Upper lobe of right lung (tissue), 1 donor: ENCODE results near the gene PHGDH. TPM values are rescaled to one million over a fixed set of nuclear protein-coding genes. Genes with fewer than 3 reads are reported as not detected.

Experiments used
- ATAC-seq: fragments of 200-7000 bp; cut with Tn5 transposase; one replicate; pipeline ENCODE4 v1.9.1; 2020; ENCODE audit warnings: mild to moderate bottlenecking, moderate library complexity
- DNase-seq: peaks from one replicate; pipeline ENCODE4 v3.0.0-alpha.2; 2020
- H3K27ac ChIP-seq: fragments of 200-600 bp; one replicate; pipeline ENCODE4 v1.8.0; 2022
- H3K27me3 ChIP-seq: fragments of 200-600 bp; one replicate; pipeline ENCODE4 v1.8.0; 2022; ENCODE audit warnings: mild to moderate bottlenecking
- H3K36me3 ChIP-seq: fragments of 200-600 bp; one replicate; pipeline ENCODE4 v1.8.0; 2022
- H3K4me1 ChIP-seq: fragments of 200-600 bp; one replicate; pipeline ENCODE4 v1.8.0; 2022
- H3K4me3 ChIP-seq: fragments of 200-600 bp; one replicate; pipeline ENCODE4 v1.8.0; 2022; ENCODE audit warnings: mild to moderate bottlenecking
- H3K9me3 ChIP-seq: fragments of 200-600 bp; one replicate; pipeline ENCODE4 v1.8.0; 2022
- CTCF ChIP-seq: fragments of 200-600 bp; IDR thresholded peaks from one replicate; pipeline ENCODE4 v1.8.0; 2022; ENCODE audit warnings: antibody characterized with exemption
- intact Hi-C: fragments of 100-400 bp; cut with DNase I; formaldehyde crosslinking; loops from one replicate; pipeline ENCODE4 v1.11.0; 2022
- total RNA-seq: library from RNA; stranded (reverse); fragmentation: NEBNext Ultra II Directional; extraction: Animal tissue kit (Norgen Biotek cat#: 25700); gene quantifications from one replicate; pipeline ENCODE4 v1.2.1, GENCODE V29; 2021
- donor health status: DM: no; HTN: yes; CAD: no; lungs with severe emphysema.

The PHGDH gene
- total RNA-seq, 1 donor from 2014 or later: 51.7 TPM

GRCh38 chr1:119718409-119718808 is 6.7 kb downstream of the PHGDH start:
- intact Hi-C loops: no loop called here
- DNase-seq: no peak
- Histone ChIP-seq H3K27me3 (no peaks in the 10 kb centered on the region), H3K9me3 (no peaks in the 10 kb centered on the region), H3K4me1 (no peaks in the 10 kb centered on the region), H3K36me3 (no peaks in the 10 kb centered on the region), H3K27ac (no peak overlapping the region), H3K4me3 (no peak overlapping the region)
- ATAC-seq: no peak
- no peak for TF ChIP-seq CTCF

- DNase-seq (no peak), ATAC-seq (no peak)
- TF ChIP-seq CTCF: no peak
- Histone ChIP-seq H3K4me3 (no peak overlapping the region), H3K36me3 (no peaks in the 10 kb centered on the region), H3K9me3 (no peaks in the 10 kb centered on the region), H3K27me3 (no peaks in the 10 kb centered on the region), H3K27ac (no peak overlapping the region), H3K4me1 (no peaks in the 10 kb centered on the region)
- intact Hi-C loops: no loop called here
These were observed 7.2 kb downstream of the PHGDH start for GRCh38 chr1:119718972-119719371.

GRCh38 chr1:119720866-119721440 is 9.2 kb downstream of the PHGDH start:
- H3K4me3 ChIP-seq: no peak overlapping the region
- H3K27ac ChIP-seq: no peak overlapping the region
- intact Hi-C loops: no loop called here
- ATAC-seq: no peak
- no peaks in the 10 kb centered on the region for H3K9me3 ChIP-seq
- no peak for DNase-seq
- H3K4me1 ChIP-seq: no peaks in the 10 kb centered on the region
- H3K36me3 ChIP-seq: no peaks in the 10 kb centered on the region
- no peak for TF ChIP-seq CTCF
- H3K27me3 ChIP-seq: no peaks in the 10 kb centered on the region

GRCh38 chr1:119721896-119722295 is 10.2 kb downstream of the PHGDH start:
- Histone ChIP-seq H3K9me3 (no peaks in the 10 kb centered on the region), H3K4me3 (no peak overlapping the region), H3K4me1 (no peaks in the 10 kb centered on the region), H3K27me3 (no peaks in the 10 kb centered on the region), H3K36me3 (no peaks in the 10 kb centered on the region), H3K27ac (no peak overlapping the region)
- no peak for TF ChIP-seq CTCF
- ATAC-seq (no peak), DNase-seq (no peak)
- intact Hi-C loops: no loop called here

- H3K9me3 ChIP-seq: no peaks in the 10 kb centered on the region
- H3K4me1 ChIP-seq: no peaks in the 10 kb centered on the region
- H3K36me3 ChIP-seq: no peaks in the 10 kb centered on the region
- TF ChIP-seq CTCF: no peak
- H3K4me3 ChIP-seq: no peak overlapping the region
- intact Hi-C loops: no loop called here
- no peaks in the 10 kb centered on the region for H3K27me3 ChIP-seq
- ATAC-seq (no peak), DNase-seq (no peak)
- no peak overlapping the region for H3K27ac ChIP-seq
These were observed 13.0 kb downstream of the PHGDH start for GRCh38 chr1:119724611-119725218.
